GM04503 (cell line): Measurements from ENCODE around the gene TTC31.

Experiments used
- DNase-seq: peaks from one replicate; pipeline ENCODE4 v3.0.0-alpha.2; 2012; ENCODE audit warnings: low read depth

Gene TTC31

GRCh38 chr2:74526649-74527230 is 43.9 kb downstream of the TTC31 start:
- DNase-seq: no peak

- no peak for DNase-seq
These were observed 44.9 kb downstream of the TTC31 start for GRCh38 chr2:74527741-74528140.

- no peak for DNase-seq
These were observed 45.9 kb downstream of the TTC31 start for GRCh38 chr2:74528600-74529356.

- DNase-seq: peak; percentile 97
These were observed 46.7 kb downstream of the TTC31 start, which contains the start of the genes AUP1 and HTRA2 for GRCh38 chr2:74529357-74530238. Gene AUP1, minus strand, starts transcription at chr2:74529706. Its CDS starts 77 bp downstream, at chr2:74529629. Gene HTRA2, plus strand, starts transcription at chr2:74529933. Its CDS starts 74 bp downstream, at chr2:74530007.

DNA sequence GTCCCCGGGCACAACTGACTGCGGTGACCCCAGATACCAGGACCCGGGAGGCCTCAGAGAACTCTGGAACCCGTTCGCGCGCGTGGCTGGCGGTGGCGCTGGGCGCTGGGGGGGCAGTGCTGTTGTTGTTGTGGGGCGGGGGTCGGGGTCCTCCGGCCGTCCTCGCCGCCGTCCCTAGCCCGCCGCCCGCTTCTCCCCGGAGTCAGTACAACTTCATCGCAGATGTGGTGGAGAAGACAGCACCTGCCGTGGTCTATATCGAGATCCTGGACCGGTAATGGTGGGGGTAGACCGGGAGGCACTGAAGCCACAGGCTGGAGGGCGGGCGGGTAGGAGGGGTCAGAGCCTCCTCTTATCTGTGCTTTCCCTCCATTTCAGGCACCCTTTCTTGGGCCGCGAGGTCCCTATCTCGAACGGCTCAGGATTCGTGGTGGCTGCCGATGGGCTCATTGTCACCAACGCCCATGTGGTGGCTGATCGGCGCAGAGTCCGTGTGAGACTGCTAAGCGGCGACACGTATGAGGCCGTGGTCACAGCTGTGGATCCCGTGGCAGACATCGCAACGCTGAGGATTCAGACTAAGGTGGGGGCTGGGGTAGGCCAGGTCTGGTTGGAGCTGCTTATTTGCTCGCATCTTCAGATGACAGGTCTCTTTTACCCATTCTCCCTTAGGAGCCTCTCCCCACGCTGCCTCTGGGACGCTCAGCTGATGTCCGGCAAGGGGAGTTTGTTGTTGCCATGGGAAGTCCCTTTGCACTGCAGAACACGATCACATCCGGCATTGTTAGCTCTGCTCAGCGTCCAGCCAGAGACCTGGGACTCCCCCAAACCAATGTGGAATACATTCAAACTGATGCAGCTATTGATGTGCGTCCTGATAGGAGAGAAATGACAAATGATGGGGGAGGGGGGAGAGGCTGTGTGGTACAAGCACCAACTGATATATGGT is 47.6 kb downstream of the TTC31 start:
- DNase-seq: no peak

GRCh38 chr2:74531666-74532065 is 48.8 kb downstream of the TTC31 start:
- no peak for DNase-seq

DNA sequence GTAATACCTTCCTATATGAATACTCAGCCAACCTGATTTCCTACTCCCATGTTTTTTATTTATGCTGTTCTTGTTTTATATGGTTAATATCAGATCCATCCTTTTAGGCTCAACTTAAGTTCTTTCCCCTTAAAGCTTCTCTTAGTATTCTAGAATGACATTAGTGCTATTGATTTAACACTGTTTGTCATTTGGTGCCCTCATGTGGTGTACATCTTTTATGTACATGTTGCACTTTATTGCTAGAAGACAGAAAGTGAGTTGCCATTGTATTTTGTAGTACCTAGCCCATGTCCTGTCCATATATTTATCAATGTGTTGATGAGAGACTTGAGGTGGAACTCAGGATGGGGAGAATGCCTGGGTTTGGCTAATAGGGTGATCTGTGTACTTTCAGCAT is 49.3 kb downstream of the TTC31 start:
- DNase-seq: no peak

DNA sequence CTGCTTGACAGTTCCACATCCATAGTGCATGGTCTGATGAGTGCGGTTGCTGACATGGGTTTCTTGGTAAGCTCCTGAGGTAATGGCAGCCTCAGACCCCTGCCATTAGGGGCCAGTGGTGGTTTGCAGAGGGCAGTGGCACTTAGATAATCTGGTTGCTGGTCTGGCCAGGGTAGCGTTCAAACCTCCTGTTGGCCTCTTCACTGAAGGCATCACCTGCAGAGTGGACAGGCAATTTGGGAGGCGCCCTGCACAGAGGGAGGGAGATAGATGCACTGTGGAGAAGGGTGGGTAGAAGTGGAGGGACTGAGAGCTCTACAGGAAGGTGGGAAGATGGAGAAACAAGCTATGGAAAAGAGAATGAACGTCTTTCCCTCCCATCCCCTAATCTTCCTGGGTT is 50.6 kb downstream of the TTC31 start:
- DNase-seq: no peak

GRCh38 chr2:74534411-74534810 is 51.5 kb downstream of the TTC31 start:
- no peak for DNase-seq

- DNase-seq: no peak
These were observed 52.6 kb downstream of the TTC31 start for GRCh38 chr2:74535440-74535965.

- no peak for DNase-seq
These were observed 53.5 kb downstream of the TTC31 start for GRCh38 chr2:74536166-74536950.

DNA sequence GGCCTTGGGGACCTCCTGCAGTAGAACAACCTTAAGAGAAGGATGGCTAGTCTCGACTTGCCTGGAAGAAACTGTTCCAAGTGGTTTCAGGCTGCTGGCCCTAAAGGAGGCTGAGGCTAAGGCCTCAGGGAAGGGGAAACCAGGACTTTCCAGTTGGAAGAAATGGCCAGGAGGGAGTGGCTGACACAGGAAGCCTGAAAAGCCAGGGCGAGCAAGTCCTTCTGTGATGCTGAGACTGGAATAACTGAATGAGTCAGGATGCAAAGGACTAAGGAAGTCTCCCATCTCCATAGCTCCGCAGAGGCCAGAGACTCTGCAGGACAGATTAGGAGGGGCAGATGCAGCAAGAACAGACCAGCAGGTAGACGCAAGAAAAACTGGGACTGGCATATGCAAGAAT is 54.3 kb downstream of the TTC31 start:
- DNase-seq: no peak

DNA sequence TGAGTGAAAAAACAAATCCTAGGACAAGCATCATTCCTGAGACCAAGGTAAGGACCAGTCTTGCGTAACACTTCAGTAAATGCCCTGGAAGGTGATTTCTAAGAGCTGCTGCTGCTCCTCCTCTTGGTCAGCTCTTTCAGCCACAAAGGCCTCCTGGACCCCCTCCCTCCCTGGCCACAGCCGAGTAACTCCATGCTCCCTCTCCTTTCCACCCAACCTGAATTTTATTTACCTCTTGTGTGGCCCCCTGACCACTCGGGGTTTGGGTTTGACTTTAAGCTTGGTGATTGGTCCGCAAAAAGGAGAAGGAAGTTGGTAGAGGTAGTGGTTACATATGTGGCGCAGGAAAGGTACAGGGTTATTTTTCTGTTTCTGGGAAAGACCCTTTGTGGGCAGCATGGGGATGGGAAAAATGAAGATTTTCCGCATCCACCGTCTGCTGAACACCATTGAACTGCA is 56.0 kb downstream of the TTC31 start:
- no peak for DNase-seq

DNA sequence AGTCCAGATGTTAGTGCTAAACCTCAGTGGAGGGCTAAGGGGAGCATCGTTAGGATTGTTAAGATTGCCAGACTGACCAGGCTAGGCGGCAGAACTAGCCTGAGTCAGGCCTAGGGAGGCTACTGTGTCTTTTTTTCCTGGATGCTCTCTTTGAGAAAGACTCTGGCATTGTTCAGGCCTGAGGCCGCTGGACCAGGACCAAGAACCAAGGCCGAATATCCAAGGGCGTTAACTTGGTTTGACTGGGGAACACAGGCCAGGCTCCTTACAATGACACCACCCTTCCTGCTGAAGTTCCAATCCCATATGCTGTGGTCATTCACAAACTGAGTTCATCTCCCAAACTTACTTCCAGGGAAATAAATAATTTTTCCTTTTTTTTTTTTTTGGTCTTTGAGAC is 57.4 kb downstream of the TTC31 start:
- DNase-seq: no peak

GRCh38 chr2:74542978-74543377 is 60.1 kb downstream of the TTC31 start:
- no peak for DNase-seq
